SU-DHL-6 (cell line): ENCODE results near the gene KCNMB2.
"Not testable (repeated sequence)": the region's sequence is repeated elsewhere in the genome, so short reads cannot be mapped to it uniquely, and the experiment has no call there.

Experiments
- H2AFZ ChIP-seq: fragments of 200-600 bp; sonication (generic); 2 replicates; pipeline ENCODE4 v1.6.1; 2014; ENCODE audit warnings: low read depth, mild to moderate bottlenecking, moderate library complexity, mixed read lengths, antibody characterized with exemption, low read length; ENCODE audit not compliant: severe bottlenecking
- H3F3A ChIP-seq: fragments of 200-600 bp; shearing (Covaris generic); 2 replicates; pipeline ENCODE4 v1.6.0; 2016; ENCODE audit warnings: antibody characterized with exemption, mild to moderate bottlenecking; ENCODE audit not compliant: insufficient read depth
- H3K27ac ChIP-seq: fragments of 200-600 bp; sonication (generic); 2 replicates; pipeline ENCODE4 v1.5.1; 2016; ENCODE audit warnings: low read depth, mild to moderate bottlenecking, low read length, moderate library complexity, mixed read lengths
- H3K27me3 ChIP-seq: fragments of 200-600 bp; sonication (generic), shearing (Covaris generic); 2 replicates; pipeline ENCODE4 v1.6.0; 2014; ENCODE audit warnings: mild to moderate bottlenecking, low read length
- H3K36me3 ChIP-seq: fragments of 200-600 bp; sonication (generic); 2 replicates; pipeline ENCODE4 v1.6.1; 2014; ENCODE audit warnings: mild to moderate bottlenecking, low read length, mixed read lengths
- H3K4me2 ChIP-seq: fragments of 300-600, 200-600 bp; shearing (Covaris generic), sonication (generic); 2 replicates; pipeline ENCODE4 v1.6.0; 2014; ENCODE audit warnings: low read length, low read depth, mild to moderate bottlenecking; ENCODE audit not compliant: poor library complexity, severe bottlenecking
- H3K4me3 ChIP-seq: fragments of 200-600 bp; sonication (generic); 2 replicates; pipeline ENCODE4 v1.5.1; 2014; ENCODE audit warnings: antibody characterized with exemption, low read length, mild to moderate bottlenecking, mixed read lengths; ENCODE audit not compliant: insufficient read depth, poor library complexity, severe bottlenecking
- H3K79me2 ChIP-seq: fragments of 200-600 bp; sonication (generic); 2 replicates; pipeline ENCODE4 v1.6.1; 2014; ENCODE audit warnings: mild to moderate bottlenecking, low read length, moderate library complexity; ENCODE audit not compliant: insufficient read depth
- H3K9ac ChIP-seq: fragments of 200-600 bp; sonication (generic); 2 replicates; pipeline ENCODE4 v1.7.0; 2014; ENCODE audit warnings: mild to moderate bottlenecking, low read length
- H3K9me2 ChIP-seq: fragments of 200-600 bp; sonication (generic); replicated peaks from 2 replicates; pipeline ENCODE4 v1.6.1; 2014; ENCODE audit warnings: low read length; ENCODE audit not compliant: insufficient read depth
- H3K9me3 ChIP-seq: fragments of 200-600 bp; sonication (generic); 2 replicates; pipeline ENCODE4 v1.6.1; 2014; ENCODE audit warnings: low read length, mixed read lengths; ENCODE audit not compliant: insufficient read depth
- H4K20me1 ChIP-seq: fragments of 200-600 bp; sonication (generic); 2 replicates; pipeline ENCODE4 v1.6.1; 2014; ENCODE audit warnings: low read depth, mild to moderate bottlenecking, antibody characterized with exemption, low read length, moderate library complexity, mixed read lengths
- EZH2phosphoT487 ChIP-seq: fragments of 200-600 bp; sonication (generic), shearing (Covaris generic); conservative IDR thresholded peaks from 2 replicates; pipeline ENCODE4 v1.6.1; 2018; ENCODE audit warnings: mild to moderate bottlenecking, antibody characterized with exemption, low read length, moderate library complexity, mixed read lengths
- TF ChIP-seq, protein P1 (sequence below): fragments of 200-600 bp; sonication (generic); IDR thresholded peaks from one replicate; pipeline ENCODE4 v1.5.1; 2017; ENCODE audit warnings: antibody characterized with exemption, mild to moderate bottlenecking, low read length, moderate library complexity; ENCODE audit not compliant: insufficient read depth, poor library complexity, severe bottlenecking

Gene KCNMB2

DNA sequence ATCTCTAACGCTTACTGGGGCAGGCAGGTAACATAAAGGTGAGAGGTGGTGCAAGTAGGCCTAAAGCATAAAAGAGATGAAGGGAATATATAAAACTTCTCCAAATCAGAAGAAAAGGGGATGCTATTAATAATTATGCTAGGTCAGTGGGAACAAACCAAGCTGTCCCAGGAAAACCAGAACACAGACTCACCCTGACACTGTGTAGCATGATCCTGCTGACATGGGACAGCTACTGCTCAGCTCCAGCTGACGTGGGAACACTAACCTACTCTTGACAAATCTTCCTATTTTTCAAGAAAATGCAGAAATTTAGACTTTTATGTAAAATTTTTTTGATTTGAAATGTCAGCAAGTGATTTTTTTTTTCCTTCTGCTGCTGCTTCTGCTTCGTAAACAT lies 203.5 kb downstream of the KCNMB2 start:
- Histone ChIP-seq H3K9me3 (no peaks in the 10 kb centered on the region), H3F3A (no peaks in the 10 kb centered on the region), H3K36me3 (peaks cover 8% of the 10 kb centered on the region; the same call in 1 of the 2 replicates), H2AFZ (no peak overlapping the region), H3K4me2 (no peak overlapping the region), H4K20me1 (no peaks in the 10 kb centered on the region), H3K27ac (no peak overlapping the region), H3K9ac (no peak overlapping the region), H3K27me3 (no peaks in the 10 kb centered on the region), H3K9me2 (no peaks in the 10 kb centered on the region), H3K79me2 (no peaks in the 10 kb centered on the region), H3K4me3 (no peak overlapping the region)
- TF ChIP-seq, protein P1, sequence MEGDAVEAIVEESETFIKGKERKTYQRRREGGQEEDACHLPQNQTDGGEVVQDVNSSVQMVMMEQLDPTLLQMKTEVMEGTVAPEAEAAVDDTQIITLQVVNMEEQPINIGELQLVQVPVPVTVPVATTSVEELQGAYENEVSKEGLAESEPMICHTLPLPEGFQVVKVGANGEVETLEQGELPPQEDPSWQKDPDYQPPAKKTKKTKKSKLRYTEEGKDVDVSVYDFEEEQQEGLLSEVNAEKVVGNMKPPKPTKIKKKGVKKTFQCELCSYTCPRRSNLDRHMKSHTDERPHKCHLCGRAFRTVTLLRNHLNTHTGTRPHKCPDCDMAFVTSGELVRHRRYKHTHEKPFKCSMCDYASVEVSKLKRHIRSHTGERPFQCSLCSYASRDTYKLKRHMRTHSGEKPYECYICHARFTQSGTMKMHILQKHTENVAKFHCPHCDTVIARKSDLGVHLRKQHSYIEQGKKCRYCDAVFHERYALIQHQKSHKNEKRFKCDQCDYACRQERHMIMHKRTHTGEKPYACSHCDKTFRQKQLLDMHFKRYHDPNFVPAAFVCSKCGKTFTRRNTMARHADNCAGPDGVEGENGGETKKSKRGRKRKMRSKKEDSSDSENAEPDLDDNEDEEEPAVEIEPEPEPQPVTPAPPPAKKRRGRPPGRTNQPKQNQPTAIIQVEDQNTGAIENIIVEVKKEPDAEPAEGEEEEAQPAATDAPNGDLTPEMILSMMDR = no peak
- TF ChIP-seq EZH2phosphoT487 = no peak

DNA sequence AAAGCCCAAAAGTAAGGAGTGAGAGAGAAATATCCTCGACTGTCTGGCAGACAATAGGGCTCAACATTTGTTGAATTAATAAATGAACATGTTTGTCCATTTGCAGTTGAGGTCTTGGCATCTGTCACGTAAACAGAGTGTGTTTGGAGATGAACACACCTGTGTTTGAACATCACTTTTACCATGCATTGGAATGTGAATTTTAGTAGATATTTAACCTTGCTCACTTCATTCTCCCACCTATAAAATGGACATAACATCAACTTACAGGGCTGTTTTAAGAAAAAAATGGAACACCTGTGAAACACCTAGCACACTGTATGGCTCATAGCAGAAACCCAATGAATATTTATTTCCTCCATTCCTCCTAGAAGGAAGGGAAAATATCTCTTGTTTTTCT lies 204.8 kb downstream of the KCNMB2 start:
- Histone ChIP-seq H3K9me2 (no peaks in the 10 kb centered on the region), H3K4me3 (no peak overlapping the region), H2AFZ (no peak overlapping the region), H3K79me2 (no peaks in the 10 kb centered on the region), H3K36me3 (peaks cover 10% of the 10 kb centered on the region; the same call in 1 of the 2 replicates), H3K27ac (no peak overlapping the region), H3K9ac (no peak overlapping the region), H3K9me3 (0 out of 2 replicates have a peak, but pooled peaks cover 3% of the 10 kb centered on the region), H4K20me1 (no peaks in the 10 kb centered on the region), H3K27me3 (no peaks in the 10 kb centered on the region), H3K4me2 (no peak overlapping the region), H3F3A (no peaks in the 10 kb centered on the region)
- TF ChIP-seq, protein P1 = no peak

DNA sequence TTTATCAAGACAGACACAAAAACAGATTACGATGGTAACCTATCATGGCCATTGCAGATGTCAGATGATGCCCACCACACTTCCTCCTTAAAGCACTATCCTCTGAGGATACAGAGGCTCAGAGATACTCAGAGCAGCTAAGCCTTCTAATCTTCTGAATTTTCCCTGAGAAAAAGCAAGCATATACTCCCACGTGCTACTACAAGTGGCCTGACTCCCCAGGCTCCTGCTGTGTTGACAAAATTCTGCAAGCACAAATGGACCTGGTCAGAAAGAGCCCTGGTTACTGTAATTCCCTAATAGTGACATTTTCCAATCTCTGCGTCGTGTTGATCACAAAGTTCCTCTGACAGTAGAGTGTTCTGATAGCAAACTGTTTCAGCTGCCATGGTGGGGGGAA lies 207.1 kb downstream of the KCNMB2 start:
- H3K36me3 ChIP-seq = peaks cover 13% of the 10 kb centered on the region
- TF ChIP-seq EZH2phosphoT487 = no peak
- TF ChIP-seq, protein P1 = no peak
- no peak overlapping the region for H3K27ac ChIP-seq
- H3K79me2 ChIP-seq = no peaks in the 10 kb centered on the region
- H3K4me2 ChIP-seq = no peak overlapping the region
- no peaks in the 10 kb centered on the region for H3K9me2 ChIP-seq
- no peak overlapping the region for H2AFZ ChIP-seq
- H3K9me3 ChIP-seq = 0 out of 2 replicates have a peak, but pooled peaks cover 3% of the 10 kb centered on the region
- no peaks in the 10 kb centered on the region for H3K27me3 ChIP-seq
- no peak overlapping the region for H3K4me3 ChIP-seq
- no peak overlapping the region for H3K9ac ChIP-seq
- no peaks in the 10 kb centered on the region for H3F3A ChIP-seq
- no peaks in the 10 kb centered on the region for H4K20me1 ChIP-seq

DNA sequence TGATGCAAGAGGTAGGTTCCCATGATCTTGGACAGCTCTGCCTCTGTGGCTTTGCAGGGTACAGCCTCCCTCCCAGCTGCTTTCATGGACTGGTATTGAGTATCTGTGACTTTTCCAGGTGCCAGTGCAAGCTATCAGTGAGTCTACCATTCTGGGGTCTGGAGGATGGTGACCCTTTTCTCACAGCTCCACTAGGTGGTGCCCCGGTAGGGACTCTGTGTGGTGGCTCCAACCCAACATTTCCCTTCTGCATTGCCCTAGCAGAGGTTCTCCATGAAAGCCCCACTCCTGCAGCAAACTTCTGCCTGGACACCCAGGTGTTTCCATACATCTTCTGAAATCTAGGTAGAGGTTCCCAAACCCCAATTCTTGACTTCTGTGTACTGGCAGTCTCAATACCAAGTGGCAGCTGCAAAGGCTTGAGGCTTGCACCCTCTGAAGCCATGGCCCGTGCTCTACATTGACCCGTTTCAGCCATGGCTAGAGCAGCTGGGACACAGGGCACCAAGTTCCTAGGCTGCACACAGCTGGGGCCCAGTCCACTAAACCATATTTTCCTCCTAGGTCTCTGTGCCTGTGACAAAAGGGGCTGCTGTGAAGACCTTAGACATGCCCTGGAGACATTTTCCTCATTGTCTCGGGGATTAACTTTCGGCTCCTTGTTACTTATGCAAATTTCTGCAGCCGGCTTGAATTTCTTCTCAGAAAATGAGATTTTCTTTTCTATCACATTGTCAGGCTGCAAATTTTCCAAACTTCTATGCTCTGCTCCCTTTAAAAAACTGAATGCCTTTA lies 209.8 kb downstream of the KCNMB2 start:
- peaks cover 16% of the 10 kb centered on the region for H3K36me3 ChIP-seq
- H3K27ac ChIP-seq, H3K27me3 ChIP-seq, H3K9me2 ChIP-seq, H3F3A ChIP-seq, H3K79me2 ChIP-seq, H4K20me1 ChIP-seq, H2AFZ ChIP-seq, H3K4me3 ChIP-seq, H3K4me2 ChIP-seq, H3K9me3 ChIP-seq, H3K9ac ChIP-seq: not testable (repeated sequence)
